Pulmonary artery endothelial cell (primary cell): Measurements from ENCODE around the gene KIAA0408. TPM values are rescaled to one million over a fixed set of nuclear protein-coding genes. Genes with fewer than 3 reads are reported as not detected.
"Not testable (repeated sequence)": the region's sequence is repeated elsewhere in the genome, so short reads cannot be mapped to it uniquely, and the experiment has no call there.

Experiments
- DNase-seq: peaks from one replicate; pipeline ENCODE4 v3.0.0-alpha.2; 2011; ENCODE audit warnings: low read depth, low spot score
- total RNA-seq: library from RNA; depleted of rRNA; stranded (reverse); fragments of >200 nt; gene quantifications from 2 replicates; pipeline ENCODE4 v1.2.3, GENCODE V29; 2014

The KIAA0408 gene
- total RNA-seq, 1 donor from 2014 or later, result not detected

DNA sequence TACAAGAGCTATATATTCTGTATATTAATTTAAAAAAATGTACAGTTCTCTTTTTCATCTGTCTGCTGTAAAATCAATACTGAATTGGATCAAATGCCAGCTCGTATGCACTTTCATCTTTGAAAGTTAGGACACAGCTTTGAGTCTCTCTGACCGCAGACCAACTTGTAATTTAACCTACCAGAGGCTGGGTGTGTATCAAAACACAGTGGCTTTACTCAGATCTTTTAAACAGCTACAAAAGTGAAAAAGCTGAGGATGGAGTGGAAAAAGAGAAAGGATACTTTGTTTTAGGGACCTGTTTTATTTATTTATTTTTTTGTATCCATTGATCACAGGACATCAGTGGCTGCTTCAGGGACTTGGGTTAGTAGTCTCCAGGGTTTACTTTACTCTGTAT lies 44.1 kb downstream of the KIAA0408 start:
- DNase-seq, result no peak

DNA sequence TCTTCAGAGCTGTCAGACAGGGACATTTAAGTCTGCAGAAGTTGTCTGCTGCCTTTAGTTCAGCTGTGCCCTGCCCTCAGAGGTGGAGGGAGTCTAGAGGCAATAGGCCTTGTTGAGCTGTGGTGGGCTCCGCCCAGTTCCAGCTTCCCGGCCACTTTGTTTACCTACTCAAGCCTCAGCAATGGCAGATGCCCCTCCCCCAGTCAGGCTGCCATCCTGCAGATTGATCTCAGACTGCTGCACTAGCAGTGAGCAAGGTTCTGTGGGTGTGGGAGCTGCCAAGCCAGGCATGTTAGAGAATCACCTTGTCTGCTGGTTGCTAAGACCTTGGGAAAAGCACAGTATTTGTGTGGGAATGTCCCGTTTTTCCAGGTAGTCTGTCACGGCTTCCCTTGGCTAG lies 46.1 kb downstream of the KIAA0408 start:
- DNase-seq, result not testable (repeated sequence)

DNA sequence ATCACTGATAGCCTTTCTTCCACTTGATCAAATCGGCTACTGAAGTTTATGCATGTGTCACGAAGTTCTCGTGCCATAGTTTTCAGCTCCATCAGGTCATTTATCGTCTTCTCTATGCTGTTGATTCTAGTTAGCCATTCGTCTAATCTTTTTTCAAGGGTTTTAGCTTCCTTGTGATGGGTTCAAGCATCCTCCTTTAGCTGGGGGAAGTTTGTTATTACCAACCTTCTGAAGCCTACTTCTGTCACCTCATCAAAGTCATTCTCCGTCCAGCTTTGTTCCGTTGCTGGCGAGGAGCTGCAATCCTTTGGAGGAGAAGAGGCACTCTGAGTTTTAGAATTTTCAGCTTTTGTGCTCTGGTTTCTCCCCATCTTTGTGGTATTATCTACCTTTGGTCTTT lies 47.2 kb downstream of the KIAA0408 start:
- DNase-seq, result not testable (repeated sequence)

Other genes starting within 250 kb of the KIAA0408 start
- 41.9 and 43.5 TPM in 2 replicates for gene RNF146, start 192.5 kb downstream of the KIAA0408 start, total RNA-seq
- 29.1 and 40.3 TPM in 2 replicates for gene ECHDC1, start 115.8 kb downstream of the KIAA0408 start, total RNA-seq
- gene C6orf58, start 117.8 kb upstream of the KIAA0408 start, total RNA-seq, result 0.07 TPM in 1 of 2 replicates, not detected in the other